Skin of body (tissue), 2 donors: ENCODE results near the gene AKAP6. TPM values are rescaled to one million over a fixed set of nuclear protein-coding genes. Genes with fewer than 3 reads are reported as not detected.

Source experiments
- DNase-seq: peaks from one replicate; lab custom pipeline; 2025; lab: John Stamatoyannopoulos, UW
- total RNA-seq: library from RNA; depleted of rRNA; stranded (reverse); fragments of >200 nt; gene quantifications from one replicate; pipeline ENCODE4 v1.2.3, GENCODE V29; 2014

Gene AKAP6
- total RNA-seq, 1 donor from 2014 or later: 21.8 TPM

GRCh38 chr14:32661216-32661615 is 332.1 kb downstream of the AKAP6 start:
- DNase-seq: no peak

DNA sequence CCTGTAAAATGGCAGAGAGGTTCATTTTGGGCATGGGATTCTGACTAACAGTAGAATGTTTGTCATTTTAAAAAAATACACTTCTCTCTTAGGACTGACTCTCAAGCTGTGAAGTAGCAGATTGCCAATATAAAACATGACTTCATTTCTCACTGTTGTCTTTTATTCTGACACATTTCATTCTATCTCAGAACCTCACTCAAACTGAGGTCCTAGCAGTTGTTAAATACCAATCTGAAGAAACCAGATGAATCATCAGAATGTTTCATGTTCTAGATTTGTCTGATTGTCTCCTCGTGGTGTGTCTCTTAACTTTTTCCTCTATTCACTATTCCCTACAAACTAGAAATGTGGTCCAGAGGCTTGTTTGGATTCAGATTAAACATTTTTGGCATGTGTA is 333.1 kb downstream of the AKAP6 start:
- DNase-seq: no peak

DNA sequence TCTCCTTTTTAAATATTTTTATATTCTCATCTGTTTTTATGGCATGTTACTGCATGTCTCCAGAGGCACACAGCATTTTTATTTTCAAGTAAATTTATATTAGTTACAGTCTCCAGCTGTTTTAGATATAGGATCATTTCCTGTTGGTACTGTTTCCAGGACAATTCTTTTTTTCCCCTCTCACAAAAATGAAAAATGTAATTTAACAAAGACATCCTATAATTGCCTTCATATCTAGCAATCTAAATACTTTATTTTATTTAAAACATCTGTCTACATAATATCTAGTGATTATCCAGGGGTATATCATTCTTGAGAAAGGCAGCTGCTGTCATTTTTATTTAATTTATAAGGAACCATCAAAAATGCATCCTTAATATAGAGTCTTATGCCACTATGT is 337.2 kb downstream of the AKAP6 start:
- DNase-seq: peak; percentile 64

GRCh38 chr14:32667287-32667686 is 338.2 kb downstream of the AKAP6 start:
- no peak for DNase-seq

- no peak for DNase-seq
Measured at GRCh38 chr14:32667791-32668190, 338.7 kb downstream of the AKAP6 start.

DNA sequence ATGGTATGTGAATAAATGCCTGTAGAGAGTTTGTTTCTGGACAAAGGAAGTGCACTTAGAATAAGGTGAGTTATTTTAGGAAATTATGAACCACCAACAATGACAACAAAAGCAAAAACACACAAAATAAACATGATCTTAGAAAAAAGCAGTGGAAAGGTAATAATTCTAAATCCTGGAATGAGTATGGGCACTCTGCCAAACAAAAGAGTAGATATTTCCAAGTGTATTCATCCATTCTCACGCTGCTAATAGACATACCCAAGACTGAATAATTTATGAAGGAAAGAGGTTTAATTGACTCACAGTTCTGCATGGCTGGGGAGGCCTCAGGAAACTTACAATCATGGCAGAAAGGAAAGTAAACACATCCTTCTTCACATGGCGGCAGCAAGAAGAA is 340.3 kb downstream of the AKAP6 start:
- DNase-seq: no peak

- DNase-seq: no peak
Measured at GRCh38 chr14:32675433-32675832, 346.3 kb downstream of the AKAP6 start.

DNA sequence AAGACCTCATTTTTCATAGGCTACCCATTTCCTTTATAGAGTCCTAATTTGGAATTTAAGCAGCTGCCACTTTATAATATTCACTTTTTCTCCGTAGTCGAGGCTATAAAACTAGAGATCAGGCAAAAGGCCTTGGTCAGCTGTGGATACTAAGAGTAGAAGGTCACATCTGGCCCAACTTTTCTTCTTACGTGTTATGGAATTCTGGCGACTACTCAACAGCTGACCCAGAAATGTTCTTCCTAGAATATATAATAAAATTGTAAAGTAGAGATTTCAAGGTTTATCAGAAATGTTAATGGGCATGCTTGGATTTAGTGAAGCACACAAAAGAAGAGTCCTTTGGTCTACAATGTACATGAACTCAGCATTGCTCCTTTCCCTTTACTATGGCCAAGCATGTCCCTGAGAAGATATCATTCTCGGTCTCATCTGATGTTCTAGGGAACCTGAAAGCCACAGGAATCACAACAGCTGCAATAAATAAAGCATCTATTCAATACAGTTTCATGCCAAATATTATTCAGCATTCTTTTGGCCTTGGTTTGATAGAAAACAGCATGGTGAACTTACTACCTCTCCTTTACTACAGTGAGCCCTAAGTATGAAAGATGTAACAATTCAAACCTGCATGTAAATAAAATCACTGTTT is 348.2 kb downstream of the AKAP6 start:
- no peak for DNase-seq

DNA sequence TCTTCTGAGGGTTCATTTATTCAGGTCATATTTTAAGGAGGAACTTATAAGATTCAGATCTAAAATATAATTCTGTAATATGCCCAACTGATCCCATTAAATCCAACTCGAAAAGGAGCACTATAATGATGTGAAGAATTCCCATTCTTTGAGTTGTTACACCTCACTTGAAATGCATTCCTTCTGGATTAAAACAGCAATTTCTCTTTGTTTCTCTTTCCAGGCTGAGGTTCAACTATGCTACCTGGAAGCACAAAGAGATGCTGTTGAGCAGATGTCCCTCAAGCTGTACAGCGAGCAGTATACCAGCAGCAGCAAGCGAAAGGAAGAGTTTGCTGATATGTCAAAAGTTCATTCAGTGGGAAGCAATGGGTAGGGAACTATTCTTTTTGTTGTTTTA is 349.0 kb downstream of the AKAP6 start:
- no peak for DNase-seq

DNA sequence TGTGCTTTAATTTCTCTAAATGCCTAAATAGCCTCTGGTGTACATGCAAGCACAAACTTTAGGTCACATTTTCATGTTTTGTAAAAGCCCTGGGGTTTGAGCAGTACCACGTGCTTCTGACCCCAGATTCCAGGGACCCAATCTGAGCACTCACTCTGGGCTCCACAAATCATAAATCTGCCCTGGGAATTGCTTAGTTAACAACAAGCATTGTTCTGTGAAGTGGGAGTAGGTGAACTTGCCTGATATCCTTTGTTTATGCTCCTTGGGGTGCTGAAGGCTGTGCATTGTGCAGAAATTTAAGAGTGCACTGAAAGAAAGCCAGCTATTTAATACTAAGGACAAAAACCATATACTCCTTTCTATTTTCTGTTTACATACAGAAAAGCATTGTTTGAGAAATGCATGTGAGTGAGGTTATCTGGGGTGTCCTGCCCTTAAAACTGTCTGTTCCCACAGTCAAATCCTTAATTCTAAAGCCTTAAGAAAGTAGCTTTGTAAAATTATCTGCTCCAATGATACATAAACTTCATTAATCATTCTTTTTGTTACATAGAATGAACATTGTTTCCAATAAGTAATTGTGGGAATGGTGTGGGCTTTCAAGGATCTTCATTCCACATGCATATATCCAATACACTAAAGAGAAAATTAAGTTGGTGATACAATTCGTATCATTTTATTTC is 351.0 kb downstream of the AKAP6 start:
- DNase-seq: no peak

- no peak for DNase-seq
Measured at GRCh38 chr14:32681598-32681997, 352.5 kb downstream of the AKAP6 start.

DNA sequence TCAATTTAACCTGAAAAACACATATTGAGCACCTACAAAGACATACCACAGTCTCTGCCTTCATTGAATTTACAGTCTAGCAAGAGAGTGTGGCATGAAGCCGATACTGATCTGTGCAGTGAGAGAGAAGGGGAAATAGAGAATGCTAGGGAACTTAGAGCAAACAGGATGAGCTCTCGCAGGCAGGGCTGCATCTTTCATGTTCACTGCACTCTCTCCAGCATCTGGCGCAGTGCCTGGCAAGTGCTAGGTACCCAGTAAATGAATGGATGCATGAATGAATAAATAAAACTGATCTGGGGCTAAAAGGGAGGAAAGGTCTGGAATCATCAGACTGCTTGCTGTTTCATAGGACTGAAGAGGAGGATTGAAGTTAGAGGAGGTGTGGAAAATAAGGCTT is 353.1 kb downstream of the AKAP6 start:
- DNase-seq: no peak

GRCh38 chr14:32683679-32684078 is 354.6 kb downstream of the AKAP6 start:
- no peak for DNase-seq

DNA sequence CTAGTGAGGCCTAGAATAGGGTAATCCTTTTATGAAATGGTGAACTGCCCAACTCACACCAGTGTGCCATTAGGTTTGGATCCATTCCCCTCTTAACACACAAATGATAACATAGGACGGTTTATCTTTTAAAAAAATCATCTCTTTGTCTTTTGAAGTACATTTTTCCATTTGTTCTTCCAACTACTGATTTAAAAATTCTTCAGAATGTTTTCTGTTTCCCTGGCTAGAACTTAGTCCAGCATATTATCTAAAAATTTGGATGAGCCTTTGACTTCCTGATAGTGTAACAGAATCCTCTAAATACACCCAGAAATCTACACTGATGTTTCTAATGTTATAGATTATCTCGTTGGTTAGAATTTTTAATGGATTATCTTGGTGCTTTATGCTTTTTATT is 359.8 kb downstream of the AKAP6 start:
- no peak for DNase-seq

GRCh38 chr14:32692441-32692840 is 363.3 kb downstream of the AKAP6 start:
- no peak for DNase-seq

DNA sequence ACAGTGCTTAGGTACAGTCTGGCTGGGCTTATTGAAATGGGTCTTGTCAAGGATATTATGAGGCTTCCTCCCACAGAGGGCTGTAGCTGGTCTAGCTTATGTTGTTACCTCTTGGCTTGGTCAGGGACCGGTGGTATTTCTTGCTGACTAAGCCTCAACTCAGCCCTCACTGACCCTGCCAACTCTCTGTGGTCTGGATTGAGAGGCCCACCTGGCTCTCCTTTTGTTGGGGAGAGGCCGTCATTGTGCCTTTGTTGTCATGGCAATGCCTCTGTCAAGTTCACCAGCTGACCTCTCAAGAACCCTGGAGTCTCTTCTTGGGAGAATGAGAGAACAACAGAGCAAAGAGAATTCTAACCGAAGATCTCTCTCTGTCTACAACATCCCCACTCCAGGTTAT is 364.0 kb downstream of the AKAP6 start:
- DNase-seq: no peak

DNA sequence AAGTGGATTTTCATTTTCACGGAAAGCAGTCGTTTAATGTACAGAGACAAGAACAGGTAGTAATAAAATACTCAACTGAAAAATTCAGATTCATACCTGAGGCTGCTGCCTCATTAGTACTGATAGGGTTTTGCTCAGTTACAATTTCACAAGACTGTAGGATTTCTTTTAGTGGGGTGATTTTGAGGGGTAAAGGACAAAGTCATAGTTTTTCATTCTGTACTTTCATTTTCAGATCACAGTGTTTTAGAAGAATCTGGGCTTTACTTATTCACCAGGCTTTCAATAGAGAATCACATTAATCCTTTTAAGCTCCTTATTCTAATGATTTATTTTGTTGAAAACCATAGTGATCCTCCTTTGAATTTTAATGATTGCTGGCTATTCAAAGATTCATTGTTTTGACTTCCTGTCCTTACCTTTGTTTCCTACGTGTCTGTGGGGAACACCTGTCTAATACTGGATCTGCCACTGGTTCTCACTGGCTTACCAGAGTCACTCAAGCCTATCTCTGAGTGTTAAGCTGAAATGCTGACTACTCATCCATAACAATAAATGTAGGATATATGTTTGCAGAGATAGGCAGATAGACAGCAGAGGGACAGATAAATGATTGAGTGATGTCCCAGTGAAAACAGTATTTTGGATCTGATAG is 365.8 kb downstream of the AKAP6 start:
- DNase-seq: no peak

DNA sequence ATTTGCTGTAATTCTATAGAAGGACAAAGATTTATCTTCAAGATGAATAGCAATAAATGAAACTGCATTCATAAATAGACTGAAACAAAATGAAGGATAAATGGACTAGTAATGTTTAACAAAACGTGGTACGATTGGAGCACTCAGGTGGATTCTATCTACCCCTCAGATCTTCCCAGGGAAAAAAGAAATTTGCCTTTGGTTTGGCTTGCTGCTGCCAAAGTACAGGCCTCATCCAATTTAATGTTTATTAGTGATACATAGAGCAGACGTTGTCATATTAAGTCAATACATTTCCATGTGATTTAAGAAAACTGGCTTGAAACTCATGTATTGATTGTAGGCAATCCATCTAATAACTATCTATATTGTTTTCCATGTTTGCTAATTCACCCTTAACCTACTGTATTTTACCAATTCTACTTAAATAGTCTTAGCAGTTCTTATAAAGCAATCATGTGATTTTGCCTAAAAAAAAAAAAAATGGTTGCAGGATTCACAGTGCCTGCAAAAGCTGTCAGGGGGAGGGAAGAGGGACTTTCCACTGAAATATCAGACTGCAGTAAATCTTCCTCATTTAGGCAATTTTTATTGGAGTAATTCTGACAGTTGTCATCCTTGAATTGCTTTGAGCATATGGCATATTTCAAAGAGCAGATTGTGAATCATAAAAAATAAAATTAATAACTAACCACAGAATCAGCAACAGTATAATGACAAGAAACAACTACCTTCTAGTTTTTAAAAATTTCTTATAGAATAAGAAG is 367.4 kb downstream of the AKAP6 start:
- no peak for DNase-seq

DNA sequence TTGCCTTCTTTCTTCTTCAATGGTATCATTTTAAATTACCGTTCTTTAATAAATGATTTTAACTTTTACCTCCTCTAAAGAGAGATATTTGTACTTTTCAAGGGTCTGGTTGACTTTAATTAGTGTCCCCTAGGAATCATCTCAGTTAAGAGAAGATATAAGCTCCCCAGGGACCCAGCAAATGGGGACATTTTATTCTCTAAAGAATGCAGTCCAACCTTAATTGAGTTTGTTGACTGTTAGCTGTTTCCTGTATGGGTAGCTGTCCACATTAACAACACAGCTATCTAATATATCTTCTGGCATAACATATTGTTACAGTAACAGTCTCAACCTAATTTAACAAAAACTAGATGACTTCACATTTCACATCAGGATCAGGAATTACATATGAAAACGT is 368.0 kb downstream of the AKAP6 start:
- DNase-seq: no peak

DNA sequence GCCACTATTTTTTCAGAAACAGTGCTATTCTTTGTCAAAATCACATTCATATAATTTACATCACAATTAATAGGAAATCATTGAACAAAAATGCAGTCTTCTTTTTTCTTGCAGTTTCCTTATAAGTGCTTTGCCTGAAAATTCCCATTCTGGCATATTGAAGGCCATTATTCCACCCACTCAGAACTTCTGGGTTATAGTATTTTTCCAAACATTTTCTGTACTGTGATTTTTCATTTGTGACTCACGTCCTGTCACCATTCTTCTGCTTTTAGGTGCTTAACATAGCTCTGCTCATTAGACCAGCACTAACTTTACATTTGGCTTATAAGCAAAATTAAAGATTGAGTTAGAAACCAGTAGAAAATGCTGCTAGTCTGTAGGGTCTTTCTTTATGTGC is 368.6 kb downstream of the AKAP6 start:
- DNase-seq: no peak

DNA sequence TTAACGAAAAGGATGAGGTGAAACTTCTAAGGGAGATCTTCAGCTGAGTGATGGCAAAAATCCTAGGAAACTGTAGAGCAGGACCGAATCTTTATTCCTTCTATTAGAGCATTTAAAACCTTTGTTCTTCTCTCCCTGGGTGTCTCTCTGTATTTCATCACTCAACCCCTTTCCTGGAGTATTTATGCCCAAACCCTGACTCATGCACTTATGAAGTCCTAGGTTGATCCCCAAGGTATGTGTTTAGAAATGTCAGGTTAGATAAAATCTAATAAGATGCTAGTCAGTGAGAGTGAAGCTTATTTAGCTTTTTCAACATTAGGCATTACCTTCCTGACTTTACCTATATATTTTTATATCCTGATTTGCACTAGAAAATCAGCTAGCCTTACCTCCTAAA is 369.7 kb downstream of the AKAP6 start:
- no peak for DNase-seq

GRCh38 chr14:32701475-32701874 is 372.4 kb downstream of the AKAP6 start:
- DNase-seq: no peak
